ENCODE results near the gene NMUR2.
A peak's percentile ranks its signal among the peaks of the same experiment; 100 is the strongest.

NMUR2 gene

GRCh38 chr5:152353001-152353400, 52.1 kb downstream of the NMUR2 start:
- TF ChIP-seq CREB1 (IDR thresholded peaks at IDR 0.05; ENCODE audit: low read depth) (no peak), USF1 (IDR thresholded peaks at IDR 0.05) (no peak), FOXM1 (IDR thresholded peaks at IDR 0.05; ENCODE audit: borderline replicate concordance, low read depth) (no peak), TEAD4 (IDR thresholded peaks at IDR 0.05) (no peak), ZBTB7A (IDR thresholded peaks at IDR 0.05; ENCODE audit: low read depth) (no peak), NFIC (IDR thresholded peaks at IDR 0.05) (no peak), RAD21 (IDR thresholded peaks at IDR 0.05; ENCODE audit: low read depth) (no peak), YY1 (IDR thresholded peaks at IDR 0.05; ENCODE audit: low read depth) (no peak), EP300 (IDR thresholded peaks at IDR 0.05; ENCODE audit: borderline replicate concordance) (no peak), MAX (IDR thresholded peaks at IDR 0.05) (no peak), TCF12 (IDR thresholded peaks at IDR 0.05; ENCODE audit: low read depth) (no peak), CEBPB (IDR thresholded peaks at IDR 0.05) (no peak), TAF1 (IDR thresholded peaks at IDR 0.05; ENCODE audit: low read depth) (no peak)

- TF ChIP-seq RAD21 (IDR thresholded peaks at IDR 0.05; ENCODE audit: low read depth) = peak; percentile 74
- TF ChIP-seq FOXM1 (IDR thresholded peaks at IDR 0.05; ENCODE audit: borderline replicate concordance, low read depth) = no peak
- no peak for TF ChIP-seq ZBTB7A (IDR thresholded peaks at IDR 0.05; ENCODE audit: low read depth)
Measured at GRCh38 chr5:152349683-152350526, 55.2 kb downstream of the NMUR2 start.
